T-helper 1 cell treated with Interleukin-12 subunit alpha and Interleukin-12 subunit beta and Interleukin-4 antibody, amounts not matched to agents 30 ng/mL and 1 ng/mL, for 36 hours (primary cell): ENCODE results near the gene NECTIN1. TPM values are rescaled to one million over a fixed set of nuclear protein-coding genes. Genes with fewer than 3 reads are reported as not detected.

Source experiments
- intact Hi-C: fragments of 100-400 bp; cut with micrococcal nuclease; formaldehyde crosslinking; loops from one replicate; pipeline ENCODE4 v1.15.1; 2024
- total RNA-seq: library from RNA; stranded (reverse); gene quantifications from 2 replicates; pipeline ENCODE4 v1.2.3, GENCODE V29; 2022

The NECTIN1 gene
- total RNA-seq, 1 donor from 2014 or later, result 0.91 TPM

DNA sequence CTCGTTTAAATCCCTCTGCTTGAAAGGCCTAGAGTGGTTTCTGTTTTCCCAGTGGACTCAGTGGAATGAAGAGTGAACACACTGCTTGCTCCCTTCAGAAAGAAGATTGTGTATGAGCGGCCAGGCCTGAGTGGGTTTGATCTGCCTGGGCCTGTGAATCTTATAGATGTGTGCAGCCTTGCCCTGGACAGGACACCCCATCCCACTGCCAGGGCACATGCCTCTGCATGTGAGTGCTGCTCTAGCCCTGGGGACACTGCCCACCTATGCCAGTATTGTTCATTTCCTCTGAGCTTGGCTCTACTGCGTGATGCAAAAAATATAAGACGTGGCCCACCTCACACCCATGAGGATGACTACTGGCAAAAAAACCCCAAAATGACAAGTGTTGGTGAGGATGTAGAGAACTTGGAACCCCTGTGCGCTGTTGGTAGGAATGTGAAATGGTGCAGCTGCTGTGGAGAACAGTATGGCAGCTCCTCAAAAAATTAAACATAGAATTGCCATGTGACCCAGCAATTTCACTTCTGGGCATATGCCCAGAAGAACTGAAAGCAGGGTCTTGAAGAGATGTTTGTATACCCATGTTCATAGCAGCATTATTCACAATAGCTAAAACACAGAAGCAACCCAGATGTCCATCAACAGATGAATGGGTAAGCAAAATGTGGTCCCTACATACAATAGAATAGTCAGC lies 27.3 kb upstream of the NECTIN1 start:
- intact Hi-C loops, result no loop called here

GRCh38 chr11:119755356-119756071 lies 26.5 kb upstream of the NECTIN1 start:
- intact Hi-C loops, result no loop called here

GRCh38 chr11:119754656-119755355 lies 25.8 kb upstream of the NECTIN1 start:
- intact Hi-C loops, result no loop called here

GRCh38 chr11:119754199-119754598 lies 25.2 kb upstream of the NECTIN1 start:
- intact Hi-C loops, result no loop called here

DNA sequence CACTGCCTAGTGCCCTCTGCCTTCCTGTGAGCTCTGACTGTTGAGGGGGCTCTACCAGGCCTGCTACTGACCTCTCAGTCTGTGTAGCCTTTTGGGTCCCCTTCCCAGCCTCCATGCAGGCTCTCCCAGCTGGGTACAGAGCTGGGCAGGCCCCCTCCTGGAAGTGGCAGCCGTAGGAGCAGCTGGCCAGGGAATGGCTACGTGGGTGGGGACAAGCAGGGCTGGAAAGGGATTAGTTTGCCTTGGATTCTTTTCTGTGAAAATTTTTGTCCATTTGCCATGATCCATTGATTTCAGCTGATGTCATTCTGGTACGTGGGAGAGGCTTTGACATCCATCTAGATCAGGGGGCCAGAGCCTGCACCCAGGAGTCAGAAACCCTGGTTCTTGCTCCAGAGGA lies 23.9 kb upstream of the NECTIN1 start:
- intact Hi-C loops, result no loop called here

DNA sequence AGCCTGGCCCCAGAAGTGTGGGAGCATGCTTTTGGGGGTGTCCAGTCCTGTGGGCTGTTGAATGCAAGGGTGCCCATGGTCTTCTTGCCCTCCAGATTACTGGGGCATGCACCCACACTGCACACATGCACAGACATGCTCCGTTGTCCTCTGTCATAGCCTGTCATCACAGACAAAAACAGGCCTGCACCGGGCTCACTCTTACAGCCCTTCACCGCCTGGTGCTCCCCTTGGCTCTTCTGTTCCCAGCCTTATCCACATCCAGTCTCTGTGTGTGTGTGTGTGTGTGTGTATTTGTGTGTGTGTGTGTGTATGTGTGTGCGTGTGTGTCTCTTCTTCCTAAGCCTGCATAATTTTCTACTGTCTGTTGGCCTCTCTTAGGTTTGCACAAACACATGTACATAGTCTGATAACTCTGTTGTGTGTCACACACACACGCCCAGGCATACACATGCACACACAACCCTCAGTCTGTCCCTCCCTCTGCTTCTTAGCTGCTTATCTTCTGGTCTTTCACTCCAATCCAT lies 23.4 kb upstream of the NECTIN1 start:
- intact Hi-C loops, result no loop called here

DNA sequence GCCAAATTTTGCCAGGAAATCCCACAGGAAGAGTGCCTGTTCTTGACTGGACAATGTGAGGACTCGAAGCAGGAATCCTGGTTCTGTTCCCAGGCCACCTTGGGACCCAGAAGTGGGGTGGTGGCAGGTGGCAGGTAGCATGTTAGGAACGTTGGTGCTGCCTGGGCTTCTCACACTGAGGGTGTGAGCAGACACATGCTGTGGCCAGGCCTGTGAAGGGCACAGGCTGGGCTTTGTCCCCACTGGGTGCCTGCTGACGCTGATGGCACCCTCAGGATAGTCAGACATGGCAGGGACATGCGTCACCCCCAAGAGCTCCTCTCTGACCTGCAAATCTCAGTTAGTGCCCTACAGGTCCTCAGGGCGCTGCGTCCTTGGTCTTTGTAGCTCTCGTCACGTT lies 21.1 kb upstream of the NECTIN1 start:
- intact Hi-C loops, result no loop called here

DNA sequence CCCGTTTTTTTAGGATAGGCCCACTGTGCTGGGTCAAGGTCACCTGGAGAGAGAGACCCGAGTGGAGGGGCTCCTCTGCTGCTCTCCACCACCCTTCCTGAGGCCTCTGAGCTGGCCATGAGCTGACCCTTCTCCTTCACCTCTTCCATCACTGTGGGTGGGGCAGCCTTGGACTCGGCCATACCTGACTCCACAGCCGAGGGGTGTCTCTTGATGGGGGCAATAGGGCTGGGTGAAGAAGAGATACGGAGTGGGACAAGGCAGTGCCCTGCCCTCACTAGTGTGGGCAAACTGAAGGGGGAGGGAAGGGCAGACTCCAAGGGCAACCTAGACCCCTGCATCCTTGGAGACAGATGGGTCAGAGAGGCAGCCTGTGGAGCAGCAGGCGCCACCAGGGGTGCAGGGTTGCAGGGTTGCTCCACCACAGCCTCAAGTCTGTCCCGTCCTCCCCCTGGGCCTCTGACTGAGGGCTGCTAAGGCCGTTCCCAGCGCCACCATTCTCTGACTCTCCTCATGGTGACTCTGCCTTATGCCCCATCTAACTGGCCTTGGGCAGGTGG lies 20.1 kb upstream of the NECTIN1 start:
- intact Hi-C loops, result no loop called here

- intact Hi-C loops, result no loop called here
Observed at GRCh38 chr11:119747868-119748660, 19.1 kb upstream of the NECTIN1 start.

GRCh38 chr11:119745776-119746535 lies 17.0 kb upstream of the NECTIN1 start:
- intact Hi-C loops, result no loop called here

DNA sequence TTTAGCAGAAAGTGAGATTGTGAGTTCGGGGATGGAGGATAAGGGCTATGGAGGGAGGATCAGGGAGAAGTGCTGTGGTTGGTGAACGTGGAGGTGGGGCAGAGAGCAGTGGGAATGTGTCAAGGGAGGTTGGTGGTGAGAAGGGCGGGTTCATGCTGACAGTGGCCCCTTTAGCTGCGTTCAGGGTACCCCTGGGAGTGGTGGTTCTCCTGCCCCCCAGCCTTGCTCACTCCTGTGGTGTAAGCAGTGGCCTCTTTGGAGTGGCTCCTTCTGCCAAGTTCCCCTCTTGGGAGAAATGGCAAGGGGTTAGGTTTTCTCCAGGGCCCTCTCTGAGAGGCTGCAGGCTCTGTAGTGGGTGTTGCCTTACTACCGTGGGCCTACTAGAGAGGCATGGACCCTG lies 16.1 kb upstream of the NECTIN1 start:
- intact Hi-C loops, result no loop called here

GRCh38 chr11:119744577-119744976 lies 15.6 kb upstream of the NECTIN1 start:
- intact Hi-C loops, result no loop called here

GRCh38 chr11:119743006-119743405 lies 14.0 kb upstream of the NECTIN1 start:
- intact Hi-C loops, result no loop called here

DNA sequence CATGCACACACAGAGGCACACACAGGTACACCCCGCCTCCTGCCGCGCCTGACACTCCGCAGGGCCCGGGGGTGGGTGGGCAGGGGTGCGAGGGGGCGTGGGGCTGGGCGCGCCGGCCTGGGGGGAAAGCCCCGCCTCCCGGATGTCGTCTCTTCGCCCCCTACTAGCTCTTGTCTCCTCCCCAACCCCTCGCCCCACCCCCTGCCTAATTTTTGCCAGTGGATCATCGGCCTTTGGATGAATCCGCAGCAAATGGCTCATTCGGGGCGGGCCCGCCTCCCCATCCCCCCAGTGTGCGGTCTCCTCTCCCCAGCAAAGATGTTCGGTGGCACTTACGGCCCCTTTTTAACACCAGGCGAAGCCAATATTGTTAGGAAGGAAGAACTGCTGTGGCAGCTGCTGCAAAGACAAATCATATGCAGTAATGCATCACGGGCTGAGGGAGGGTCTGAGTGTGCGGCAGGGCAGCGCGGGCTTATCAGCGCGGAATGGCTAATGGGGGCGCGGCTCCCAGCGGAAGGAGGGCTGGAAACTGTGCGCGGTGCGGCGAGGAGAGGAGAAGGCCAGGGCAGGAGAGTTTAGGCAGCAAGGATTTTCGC lies 13.4 kb upstream of the NECTIN1 start:
- intact Hi-C loops, result no loop called here

DNA sequence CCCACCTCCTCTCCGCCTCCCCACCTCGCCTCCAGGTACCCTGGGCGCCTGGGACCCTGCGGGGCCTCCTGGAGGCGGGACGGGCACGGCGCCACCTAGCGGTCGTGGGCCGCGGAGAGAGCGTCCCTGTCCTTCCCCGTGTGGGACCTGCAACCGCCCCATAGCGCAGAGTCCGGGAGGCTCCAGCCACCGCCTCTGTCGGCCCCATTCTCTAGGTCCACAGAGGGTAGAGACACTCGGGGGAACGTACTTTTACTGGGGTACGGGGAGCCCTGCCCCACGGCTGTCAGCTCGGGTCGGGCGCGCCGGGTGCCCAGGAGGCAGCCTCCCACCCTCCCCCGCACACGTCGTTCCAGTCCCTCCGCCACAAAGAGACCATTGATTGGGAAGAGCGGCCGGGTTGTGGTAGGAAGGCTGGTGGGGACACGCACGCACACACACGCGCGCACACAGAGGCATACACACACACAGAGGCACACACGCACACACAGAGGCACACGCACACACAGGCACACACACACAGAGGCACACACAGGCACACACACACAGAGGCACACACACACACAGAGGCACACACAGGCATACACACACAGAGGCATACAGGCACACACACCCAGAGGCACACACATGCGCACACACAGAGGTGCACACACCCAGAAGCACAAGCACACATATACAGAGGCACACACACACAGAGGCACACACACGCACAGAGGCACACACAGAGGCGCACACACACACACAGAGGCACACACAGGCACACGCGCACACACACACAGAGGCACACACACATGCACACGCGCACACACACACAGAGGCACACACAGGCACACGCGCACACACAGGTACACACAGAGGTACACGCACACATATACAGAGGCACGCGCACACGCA lies 12.6 kb upstream of the NECTIN1 start:
- intact Hi-C loops, result loop anchor here (1.0 kb wide), 1 partner anchor 75 kb away; no protein-coding TSS in a partner anchor

- intact Hi-C loops, result no loop called here
Observed at GRCh38 chr11:119739975-119740374, 11.0 kb upstream of the NECTIN1 start.

DNA sequence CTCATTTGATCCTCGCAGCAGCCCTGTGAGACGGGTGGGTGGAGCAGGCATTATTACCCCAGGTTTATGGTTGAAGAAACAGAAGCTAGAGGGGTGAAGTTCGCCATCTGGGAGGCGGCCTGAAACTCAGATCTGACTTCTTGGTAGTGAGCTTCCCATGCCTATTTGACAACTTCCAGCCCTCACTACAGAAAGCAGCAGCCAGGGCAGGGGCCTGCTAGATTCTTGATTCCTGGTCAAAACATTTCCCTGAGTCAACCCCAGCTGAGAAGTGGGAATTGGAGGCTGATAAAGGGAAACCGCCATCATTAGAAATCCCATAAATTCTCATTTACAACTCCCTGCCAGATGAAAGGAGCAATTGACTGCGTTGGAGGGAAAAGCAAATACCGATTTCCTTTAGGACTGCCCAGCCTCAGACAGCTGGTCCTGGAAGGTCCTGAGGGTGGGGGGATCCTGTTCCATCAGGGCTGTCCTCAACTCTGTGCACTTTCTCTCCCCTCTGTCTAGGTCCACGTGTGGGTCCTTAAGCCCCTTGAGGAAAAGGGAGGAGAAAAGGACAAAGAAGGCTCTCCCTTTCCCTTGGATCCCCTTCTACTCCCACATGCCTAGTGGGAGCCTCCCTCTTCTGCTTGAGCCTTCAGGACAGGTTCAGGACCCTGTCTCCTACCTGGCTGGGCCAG lies 10.2 kb upstream of the NECTIN1 start:
- intact Hi-C loops, result no loop called here

GRCh38 chr11:119738059-119738439 lies 9.0 kb upstream of the NECTIN1 start:
- intact Hi-C loops, result no loop called here
